CD14-positive monocyte (primary cell): Measurements from ENCODE around the gene TNNI3K. TPM values are rescaled to one million over a fixed set of nuclear protein-coding genes. Genes with fewer than 3 reads are reported as not detected.

Experiments used
- DNase-seq, 3 donors: peaks; one replicate each; pipeline ENCODE4 v3.0.0-alpha.2; 2011 to 2022
- H2AFZ ChIP-seq: 2 replicates; pipeline ENCODE4 v1.6.0; 2012; ENCODE audit warnings: mild to moderate bottlenecking, low read depth, low read length, inconsistent platforms; ENCODE audit not compliant: insufficient read depth, poor library complexity, severe bottlenecking
- H3K27ac ChIP-seq, 2 donors: 1 replicate in 1 of 2; 2 replicates in 1 of 2; pipeline ENCODE4 v1.5.1; 2012 to 2013; ENCODE audit warnings: low read length in 2 of 2, control low read depth in 1 of 2, inconsistent platforms in 1 of 2, low read depth in 1 of 2, mild to moderate bottlenecking in 1 of 2
- H3K27me3 ChIP-seq, 2 donors: one replicate each; pipeline versions ENCODE4 v1.6.0 to v1.6.1; 2011 to 2013; ENCODE audit warnings: low read length in 2 of 2; ENCODE audit not compliant: control insufficient read depth in 2 of 2, insufficient read depth in 2 of 2
- H3K36me3 ChIP-seq, 2 donors: replicated peaks in 1 of 2; 1 replicate in 1 of 2; 2 replicates in 1 of 2; pipeline versions ENCODE4 v1.5.1 to v1.6.1; 2012 to 2013; ENCODE audit warnings: low read length in 2 of 2, control low read depth in 1 of 2, inconsistent platforms in 1 of 2, mild to moderate bottlenecking in 1 of 2; ENCODE audit not compliant: insufficient read depth in 2 of 2, control insufficient read depth in 1 of 2
- H3K4me1 ChIP-seq, 2 donors: 1 replicate in 1 of 2; 2 replicates in 1 of 2; pipeline versions ENCODE4 v1.5.1 to v1.6.1; 2012 to 2013; ENCODE audit warnings: low read length in 2 of 2, control low read depth in 1 of 2, inconsistent platforms in 1 of 2, mild to moderate bottlenecking in 1 of 2, moderate library complexity in 1 of 2; ENCODE audit not compliant: insufficient read depth in 2 of 2, control insufficient read depth in 1 of 2
- H3K4me2 ChIP-seq: replicated peaks from 2 replicates; pipeline ENCODE3; 2012; ENCODE audit warnings: low read length, moderate library complexity, mild to moderate bottlenecking; ENCODE audit not compliant: poor library complexity, severe bottlenecking; ENCODE audit errors: extremely low read depth
- H3K4me3 ChIP-seq, 3 experiments: fragments of 200-600 bp in 1 of 3; sonication (generic) in 1 of 3; replicated peaks in 1 of 3; 1 replicate in 2 of 3; 2 replicates in 1 of 3; pipeline ENCODE4 v1.5.1; 2011 to 2013; ENCODE audit warnings: low read length in 3 of 3, mild to moderate bottlenecking in 3 of 3, control low read depth in 2 of 3, low read depth in 2 of 3, inconsistent platforms in 1 of 3, moderate library complexity in 1 of 3
- H3K79me2 ChIP-seq: 2 replicates; pipeline ENCODE4 v1.6.0; 2012; ENCODE audit warnings: mild to moderate bottlenecking, control low read depth, inconsistent platforms, low read length, moderate library complexity; ENCODE audit not compliant: insufficient read depth
- H3K9ac ChIP-seq: 2 replicates; pipeline ENCODE4 v1.6.0; 2017; ENCODE audit warnings: low read length, mild to moderate bottlenecking; ENCODE audit not compliant: insufficient read depth, poor library complexity, severe bottlenecking
- H3K9me3 ChIP-seq, 2 donors: replicated peaks in 1 of 2; 1 replicate in 1 of 2; 2 replicates in 1 of 2; pipeline versions ENCODE4 v1.5.1 to v1.6.1; 2012 to 2013; ENCODE audit warnings: low read length in 2 of 2, control low read depth in 1 of 2; ENCODE audit not compliant: control insufficient read depth in 1 of 2, insufficient read depth in 1 of 2
- H4K20me1 ChIP-seq: 2 replicates; pipeline ENCODE4 v1.6.0; 2012; ENCODE audit warnings: mild to moderate bottlenecking, low read length, control low read depth, moderate library complexity; ENCODE audit not compliant: insufficient read depth
- H3K27ac Mint-ChIP-seq, 7 donors: one replicate each; pipeline ENCODE4 v1.8.0; 2020; ENCODE audit warnings: mild to moderate bottlenecking in 7 of 7, mixed read lengths in 7 of 7, moderate library complexity in 6 of 7, inconsistent platforms in 2 of 7
- H3K27me3 Mint-ChIP-seq, 3 donors: one replicate each; pipeline ENCODE4 v1.8.0; 2021 to 2022; ENCODE audit warnings: low read depth in 3 of 3, mild to moderate bottlenecking in 3 of 3, mixed read lengths in 3 of 3, moderate library complexity in 3 of 3, inconsistent platforms in 1 of 3
- H3K36me3 Mint-ChIP-seq, 2 donors: one replicate each; pipeline ENCODE4 v1.8.0; 2020; ENCODE audit warnings: mixed read lengths in 2 of 2, inconsistent platforms in 1 of 2, mild to moderate bottlenecking in 1 of 2
- H3K4me1 Mint-ChIP-seq: one replicate; pipeline ENCODE4 v1.8.0; 2020; ENCODE audit warnings: mild to moderate bottlenecking, mixed read lengths
- H3K4me3 Mint-ChIP-seq, 2 donors: one replicate each; pipeline ENCODE4 v1.8.0; 2020; ENCODE audit warnings: mild to moderate bottlenecking in 2 of 2, mixed read lengths in 2 of 2, moderate library complexity in 1 of 2
- H3K9me3 Mint-ChIP-seq, 7 donors: one replicate each; pipeline ENCODE4 v1.8.0; 2020 to 2022; ENCODE audit warnings: mixed read lengths in 7 of 7, mild to moderate bottlenecking in 6 of 7, moderate library complexity in 6 of 7, inconsistent platforms in 2 of 7
- WGBS: methylation state at CpG from one replicate; pipeline ENCODE4 v1.1.5; 2013; ENCODE audit warnings: missing lambda C conversion rate; ENCODE audit not compliant: insufficient coverage; 5-methylcytosine and 5-hydroxymethylcytosine counted together
- intact Hi-C, 2 donors: fragments of 100-400 bp; cut with micrococcal nuclease; formaldehyde crosslinking; loops; one replicate each; pipeline versions ENCODE4 v1.15.0 to v1.15.1; 2023
- polyA plus RNA-seq, 3 donors: library from polyadenylated mRNA; depleted of rRNA in 1 of 3; unstranded in 2 of 3; stranded (reverse) in 1 of 3; fragments of 300-500 nt in 2 of 3; fragments of >200 nt in 1 of 3; fragmentation: Illumina TruSeq in 2 of 3; gene quantifications; 1 replicate in 2 of 3; 2 replicates in 1 of 3; pipeline ENCODE4 v1.2.3, GENCODE V29; 2012 to 2021
- TF ChIP-seq, protein P1 (sequence below): fragments of 200-600 bp; IDR thresholded peaks from one replicate; pipeline ENCODE4 v1.8.0; 2022; ENCODE audit warnings: antibody characterized with exemption, mild to moderate bottlenecking

Gene TNNI3K
- polyA plus RNA-seq, 3 donors, result 0.51 TPM; not detected in 2

DNA sequence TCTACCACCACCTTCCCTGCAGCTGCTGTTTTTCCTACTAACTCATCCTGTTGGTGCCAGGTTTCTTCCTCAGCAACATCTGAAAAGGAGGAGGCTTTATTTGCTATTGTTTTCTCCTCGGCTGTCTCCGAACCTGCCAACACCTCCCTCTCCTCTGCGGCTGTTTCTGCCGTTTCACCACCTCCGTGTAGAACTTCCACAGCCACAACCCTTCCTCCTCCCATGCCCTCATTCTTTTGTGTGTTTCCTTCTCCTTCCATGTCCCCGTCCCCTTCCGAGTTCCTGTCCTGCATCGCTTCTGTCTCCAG is 336.3 kb downstream of the TNNI3K start:
- Mint-ChIP-seq H3K27me3 (no peaks in the 10 kb centered on the region), H3K27ac (no peak overlapping the region), H3K4me1 (no peaks in the 10 kb centered on the region), H3K36me3 (no peaks in the 10 kb centered on the region), H3K4me3 (no peak overlapping the region), H3K9me3 (peaks cover 0 to 3% (median 0%) of the 10 kb centered on the region in 7 donors)
- H3K27ac ChIP-seq, result no peak overlapping the region
- H3K36me3 ChIP-seq, result no peaks in the 10 kb centered on the region
- no peaks in the 10 kb centered on the region for H3K27me3 ChIP-seq
- H2AFZ ChIP-seq, result no peak overlapping the region
- no peaks in the 10 kb centered on the region for H3K9me3 ChIP-seq
- H3K4me2 ChIP-seq, result no peak overlapping the region
- intact Hi-C loops, result no loop called here
- no peaks in the 10 kb centered on the region for H3K79me2 ChIP-seq
- no peak overlapping the region for H3K4me3 ChIP-seq
- TF ChIP-seq, protein P1, sequence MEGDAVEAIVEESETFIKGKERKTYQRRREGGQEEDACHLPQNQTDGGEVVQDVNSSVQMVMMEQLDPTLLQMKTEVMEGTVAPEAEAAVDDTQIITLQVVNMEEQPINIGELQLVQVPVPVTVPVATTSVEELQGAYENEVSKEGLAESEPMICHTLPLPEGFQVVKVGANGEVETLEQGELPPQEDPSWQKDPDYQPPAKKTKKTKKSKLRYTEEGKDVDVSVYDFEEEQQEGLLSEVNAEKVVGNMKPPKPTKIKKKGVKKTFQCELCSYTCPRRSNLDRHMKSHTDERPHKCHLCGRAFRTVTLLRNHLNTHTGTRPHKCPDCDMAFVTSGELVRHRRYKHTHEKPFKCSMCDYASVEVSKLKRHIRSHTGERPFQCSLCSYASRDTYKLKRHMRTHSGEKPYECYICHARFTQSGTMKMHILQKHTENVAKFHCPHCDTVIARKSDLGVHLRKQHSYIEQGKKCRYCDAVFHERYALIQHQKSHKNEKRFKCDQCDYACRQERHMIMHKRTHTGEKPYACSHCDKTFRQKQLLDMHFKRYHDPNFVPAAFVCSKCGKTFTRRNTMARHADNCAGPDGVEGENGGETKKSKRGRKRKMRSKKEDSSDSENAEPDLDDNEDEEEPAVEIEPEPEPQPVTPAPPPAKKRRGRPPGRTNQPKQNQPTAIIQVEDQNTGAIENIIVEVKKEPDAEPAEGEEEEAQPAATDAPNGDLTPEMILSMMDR, result no peak
- no peaks in the 10 kb centered on the region for H3K4me1 ChIP-seq
- DNase-seq, result no peak
- no peak overlapping the region for H3K9ac ChIP-seq
- 47% methylated on average over 8 of the region's 8 CpGs for WGBS
- H4K20me1 ChIP-seq, result no peaks in the 10 kb centered on the region

DNA sequence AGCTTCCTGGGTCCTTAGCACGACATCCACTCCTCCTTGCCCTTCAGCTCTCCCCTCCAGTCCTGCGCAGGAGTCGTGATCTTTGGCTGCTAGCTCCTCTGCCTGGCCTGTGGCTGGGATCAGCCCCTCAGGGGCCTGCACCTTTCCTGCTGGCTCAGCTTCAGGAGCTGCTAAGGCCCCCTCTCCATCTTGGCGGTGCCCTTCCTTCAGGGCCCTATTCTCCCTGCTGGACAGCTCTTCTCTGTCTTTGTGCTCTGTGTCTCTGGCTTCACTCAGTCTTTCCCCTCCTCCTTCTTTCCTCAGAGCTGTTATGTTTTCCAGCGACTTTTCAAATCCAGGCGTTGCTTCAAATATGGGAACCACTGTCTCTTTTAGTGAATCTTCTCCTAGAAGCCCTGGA is 336.7 kb downstream of the TNNI3K start:
- H3K4me1 ChIP-seq, result no peaks in the 10 kb centered on the region
- Mint-ChIP-seq H3K27ac (no peak overlapping the region), H3K4me1 (no peaks in the 10 kb centered on the region), H3K36me3 (no peaks in the 10 kb centered on the region), H3K9me3 (peaks cover 0 to 3% (median 0%) of the 10 kb centered on the region in 7 donors), H3K27me3 (no peaks in the 10 kb centered on the region), H3K4me3 (no peak overlapping the region)
- WGBS, result 80% methylated on average over 6 of the region's 6 CpGs
- intact Hi-C loops, result no loop called here
- H3K27me3 ChIP-seq, result no peaks in the 10 kb centered on the region
- no peaks in the 10 kb centered on the region for H3K79me2 ChIP-seq
- H3K36me3 ChIP-seq, result no peaks in the 10 kb centered on the region
- no peaks in the 10 kb centered on the region for H4K20me1 ChIP-seq
- no peak overlapping the region for H2AFZ ChIP-seq
- TF ChIP-seq, protein P1, result no peak
- H3K4me2 ChIP-seq, result no peak overlapping the region
- DNase-seq, result no peak
- H3K4me3 ChIP-seq, result no peak overlapping the region
- H3K9ac ChIP-seq, result no peak overlapping the region
- no peak overlapping the region for H3K27ac ChIP-seq
- no peaks in the 10 kb centered on the region for H3K9me3 ChIP-seq
